ENCODE results near the gene TMEM169. TPM values are rescaled to one million over a fixed set of nuclear protein-coding genes. Genes with fewer than 3 reads are reported as not detected.

The TMEM169 gene
- total and polyA plus RNA-seq, 10 of the 15 experiments (the other 5 are each of a cell fraction or from before 2014, with no cell fraction given) = 0.23 to 3.2 (median 2.3) TPM

DNA sequence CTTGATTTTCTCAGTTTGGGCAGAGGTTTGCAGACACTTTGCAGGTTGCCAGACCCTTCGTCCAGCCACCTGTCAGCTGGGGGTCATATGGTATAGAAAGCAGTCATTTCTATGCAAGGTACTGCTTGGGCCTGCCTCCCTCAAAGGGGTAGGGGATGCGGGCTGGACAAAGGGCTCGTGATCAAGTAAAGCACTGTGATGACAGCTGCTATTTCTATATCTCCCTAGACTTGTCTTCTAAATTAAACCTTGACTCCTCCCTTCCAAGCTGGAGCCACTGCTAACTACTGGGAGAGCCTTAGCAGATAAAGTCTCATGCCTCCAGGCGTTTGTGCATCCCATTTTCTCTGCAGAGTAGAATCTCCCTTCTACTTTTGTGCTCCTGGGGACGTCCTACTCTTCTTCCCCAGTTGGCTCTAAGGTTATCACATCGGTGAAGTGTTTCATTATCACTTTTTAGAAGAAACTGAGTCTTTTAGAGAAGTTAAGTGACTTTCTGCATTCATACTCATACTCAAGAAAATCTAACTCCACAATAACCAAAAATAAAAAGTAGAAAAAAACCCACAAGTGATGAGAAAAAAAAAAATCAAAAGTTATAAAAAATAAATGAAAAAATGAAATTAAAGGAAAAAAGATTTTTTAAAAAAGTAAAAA lies 26.7 kb downstream of the TMEM169 start:
- ChIA-PET CTCF (interaction anchor here (0.6 to 8.6 kb wide), 18 partner anchors 11 to 1970 kb away, joined by 3 to 105 read pairs (median 5); partner anchors contain the start of genes PECR and TMEM169), POLR2A (interaction anchor here (0.6 to 4.5 kb wide), 7 partner anchors 10 to 143 kb away, joined by 3 to 42 read pairs (median 4); partner anchors contain the start of genes PECR and TMEM169), SMC1A (ENCODE audit: uncharacterized antibody, unreplicated experiment) (interaction anchor here (1.0 to 7.6 kb wide), 17 partner anchors 11 to 396 kb away, joined by 3 to 59 read pairs (median 4); partner anchors contain the start of genes PECR and TMEM169), RAD21 (ENCODE audit: unreplicated experiment) (interaction anchor here (1.0 to 6.6 kb wide), 11 partner anchors 9 to 557 kb away, joined by 3 to 42 read pairs (median 5); partner anchors contain the start of genes PECR and TMEM169)
- H3K79me2 ChIP-seq (ENCODE audit: control insufficient read depth, insufficient read depth, low read length) = peaks cover 42% of the 10 kb centered on the region
- H3K27ac ChIP-seq (ENCODE audit: control insufficient read depth, insufficient read depth) = peak overlapping the region; percentile 99
- DNase-seq (ENCODE audit: low read depth, low spot score) (no peak), ATAC-seq (no peak), FAIRE-seq (no peak)
- H3K4me2 ChIP-seq (ENCODE audit: control insufficient read depth, insufficient read depth) = peak overlapping the region; percentile 80
- H3K9me3 ChIP-seq (replicated peaks; ENCODE audit: control insufficient read depth, insufficient read depth, low read length) = no peaks in the 10 kb centered on the region
- H3K9ac ChIP-seq (ENCODE audit: control insufficient read depth, insufficient read depth, low read length) = peak overlapping the region; percentile 75
- no peaks in the 10 kb centered on the region for H3K27me3 ChIP-seq (replicated peaks in 1 of 2; ENCODE audit: control insufficient read depth in 2 of 2, insufficient read depth in 2 of 2, low read length in 1 of 2)
- TF ChIP-seq PAX8 (IDR thresholded peaks at IDR 0.05) (peak; percentile 79; the same call in 1 of the 2 replicates), CHD1 (IDR thresholded peaks at IDR 0.05; ENCODE audit: low read depth, low read length) (0 out of 2 replicates have a peak, but pooled peaks have one; percentile 58), POLR2A (IDR thresholded peaks at IDR 0.05; ENCODE audit: low read depth, low read length) (no peak), SMAD1 (IDR thresholded peaks at IDR 0.05; ENCODE audit: low read depth, partially characterized antibody) (peak; percentile 25), SMAD5 (IDR thresholded peaks at IDR 0.05; ENCODE audit: low read depth) (peak; percentile 31; the same call in 1 of the 2 replicates), RAD51 (IDR thresholded peaks at IDR 0.05) (peak; percentile 25; the same call in 1 of the 2 replicates), NBN (IDR thresholded peaks at IDR 0.05) (peak; percentile 25; the same call in 1 of the 2 replicates)
- TF ChIP-seq, protein P1, sequence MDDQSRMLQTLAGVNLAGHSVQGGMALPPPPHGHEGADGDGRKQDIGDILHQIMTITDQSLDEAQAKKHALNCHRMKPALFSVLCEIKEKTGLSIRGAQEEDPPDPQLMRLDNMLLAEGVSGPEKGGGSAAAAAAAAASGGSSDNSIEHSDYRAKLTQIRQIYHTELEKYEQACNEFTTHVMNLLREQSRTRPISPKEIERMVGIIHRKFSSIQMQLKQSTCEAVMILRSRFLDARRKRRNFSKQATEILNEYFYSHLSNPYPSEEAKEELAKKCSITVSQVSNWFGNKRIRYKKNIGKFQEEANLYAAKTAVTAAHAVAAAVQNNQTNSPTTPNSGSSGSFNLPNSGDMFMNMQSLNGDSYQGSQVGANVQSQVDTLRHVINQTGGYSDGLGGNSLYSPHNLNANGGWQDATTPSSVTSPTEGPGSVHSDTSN (IDR thresholded peaks at IDR 0.05; ENCODE audit: insufficient replicate concordance, low read depth, low read length) = no peak
- 62% methylated on average over 6 of the region's 6 CpGs for WGBS (ENCODE audit: insufficient coverage, insufficient replicate concordance, low lambda C conversion rate, missing lambda C conversion rate)
- H3K4me3 ChIP-seq = peak overlapping the region; percentile 67; the same call in 1 of the 2 replicates
- in situ Hi-C loops (cut with MboI) (no loop called here), intact Hi-C loops (cut with micrococcal nuclease; ENCODE audit: unreplicated experiment) (no loop called here)
- no peaks in the 10 kb centered on the region for H4K20me1 ChIP-seq (ENCODE audit: control insufficient read depth, insufficient read depth)
- peak overlapping the region; percentile 31 for H2AFZ ChIP-seq (ENCODE audit: control insufficient read depth, low read depth, low read length)
- H3K4me1 ChIP-seq (ENCODE audit: control insufficient read depth, insufficient read depth, low read length) = peaks cover 22% of the 10 kb centered on the region
- BruUV-seq (replicated peaks) = TSS peak; percentile 100
- H3K36me3 ChIP-seq (ENCODE audit: control insufficient read depth in 2 of 2, insufficient read depth in 2 of 2, low read length in 1 of 2) = peaks cover 0 to 4% of the 10 kb centered on the region in 2 experiments; a peak in 2 of 4 replicates
